ENCODE measurements around the gene ZSCAN5A. TPM values are rescaled to one million over a fixed set of nuclear protein-coding genes. Genes with fewer than 3 reads are reported as not detected.
"Not testable (repeated sequence)": the region's sequence is repeated elsewhere in the genome, so short reads cannot be mapped to it uniquely, and the experiment has no call there.

ZSCAN5A gene
- total and polyA plus RNA-seq, 2 experiments from 2014 or later, result 4.2 to 4.4 TPM

- 83 to 85% methylated on average over 10 of the region's 10 CpGs for WGBS, 2 experiments (ENCODE audit: low coverage in 1 of 2, low lambda C conversion rate in 2 of 2, missing lambda C conversion rate in 2 of 2)
- H3K27ac ChIP-seq, result no peak overlapping the region
- H3K79me2 ChIP-seq (ENCODE audit: insufficient read depth), result no peaks in the 10 kb centered on the region
- H3K27me3 ChIP-seq (replicated peaks; ENCODE audit: insufficient read depth), result no peaks in the 10 kb centered on the region
- no peak overlapping the region for H3K9ac ChIP-seq
- H3K4me2 ChIP-seq (ENCODE audit: unreplicated experiment), result no peak overlapping the region
- H3K36me3 ChIP-seq (ENCODE audit: low read depth), result no peaks in the 10 kb centered on the region
- no peak for DNase-seq
- no peak overlapping the region for H2AFZ ChIP-seq
- H4K20me1 ChIP-seq (ENCODE audit: insufficient read depth), result no peaks in the 10 kb centered on the region
- in situ Hi-C loops (cut with MboI), result no loop called here
- no peaks in the 10 kb centered on the region for H3K9me2 ChIP-seq (ENCODE audit: insufficient read depth)
- no peaks in the 10 kb centered on the region for H3F3A ChIP-seq (ENCODE audit: insufficient read depth)
- H3K4me1 ChIP-seq (ENCODE audit: insufficient read depth), result no peaks in the 10 kb centered on the region
- H3K9me3 ChIP-seq (ENCODE audit: low read depth), result no peaks in the 10 kb centered on the region
- no peak overlapping the region for H3K4me3 ChIP-seq
- TF ChIP-seq EZH2phosphoT487 (IDR thresholded peaks at IDR 0.05; ENCODE audit: insufficient read depth, low read depth) (no peak), EZH2 (IDR thresholded peaks at IDR 0.05; ENCODE audit: insufficient read depth, poor library complexity, severe bottlenecking) (no peak)
Measured at GRCh38 chr19:56218961-56219360, 95.7 kb downstream of the ZSCAN5A start.

GRCh38 chr19:56217039-56217949 is 97.3 kb downstream of the ZSCAN5A start:
- Histone ChIP-seq H3K27ac (no peak overlapping the region), H3K27me3 (replicated peaks; ENCODE audit: insufficient read depth) (no peaks in the 10 kb centered on the region), H3K36me3 (ENCODE audit: low read depth) (no peaks in the 10 kb centered on the region), H3K9me3 (ENCODE audit: low read depth) (no peaks in the 10 kb centered on the region), H3K4me2 (ENCODE audit: unreplicated experiment) (peak overlapping the region; percentile 77), H3F3A (ENCODE audit: insufficient read depth) (no peaks in the 10 kb centered on the region), H3K4me1 (ENCODE audit: insufficient read depth) (no peaks in the 10 kb centered on the region), H3K4me3 (peak overlapping the region; percentile 69), H3K79me2 (ENCODE audit: insufficient read depth) (no peaks in the 10 kb centered on the region), H3K9ac (peak overlapping the region; percentile 51), H4K20me1 (ENCODE audit: insufficient read depth) (no peaks in the 10 kb centered on the region), H3K9me2 (ENCODE audit: insufficient read depth) (no peaks in the 10 kb centered on the region), H2AFZ (peak overlapping the region; percentile 92)
- in situ Hi-C loops (cut with MboI), result no loop called here
- 10 to 11% methylated on average over 58 to 73 of the region's 79 CpGs for WGBS, 2 experiments (ENCODE audit: low coverage in 1 of 2, low lambda C conversion rate in 2 of 2, missing lambda C conversion rate in 2 of 2)
- TF ChIP-seq EZH2phosphoT487 (IDR thresholded peaks at IDR 0.05; ENCODE audit: insufficient read depth, low read depth) (no peak), EZH2 (IDR thresholded peaks at IDR 0.05; ENCODE audit: insufficient read depth, poor library complexity, severe bottlenecking) (no peak)
- peak; percentile 61 for DNase-seq

- 34 to 36% methylated on average over 4 of the region's 4 CpGs for WGBS, 2 experiments (ENCODE audit: low coverage in 1 of 2, low lambda C conversion rate in 2 of 2, missing lambda C conversion rate in 2 of 2)
- Histone ChIP-seq H3K36me3 (ENCODE audit: low read depth) (no peaks in the 10 kb centered on the region), H3K27me3 (replicated peaks; ENCODE audit: insufficient read depth) (no peaks in the 10 kb centered on the region), H3K79me2 (ENCODE audit: insufficient read depth) (no peaks in the 10 kb centered on the region), H3K9me3 (ENCODE audit: low read depth) (no peaks in the 10 kb centered on the region), H3K9me2 (ENCODE audit: insufficient read depth) (no peaks in the 10 kb centered on the region), H4K20me1 (ENCODE audit: insufficient read depth) (no peaks in the 10 kb centered on the region), H3K4me1 (ENCODE audit: insufficient read depth) (no peaks in the 10 kb centered on the region), H3K9ac (no peak overlapping the region), H3K27ac (no peak overlapping the region), H3K4me2 (ENCODE audit: unreplicated experiment) (no peak overlapping the region), H3K4me3 (no peak overlapping the region), H3F3A (ENCODE audit: insufficient read depth) (no peaks in the 10 kb centered on the region), H2AFZ (no peak overlapping the region)
- in situ Hi-C loops (cut with MboI), result no loop called here
- no peak for DNase-seq
- TF ChIP-seq EZH2 (IDR thresholded peaks at IDR 0.05; ENCODE audit: insufficient read depth, poor library complexity, severe bottlenecking), result no peak
- TF ChIP-seq EZH2phosphoT487 (IDR thresholded peaks at IDR 0.05; ENCODE audit: insufficient read depth, low read depth), result no peak
Measured at GRCh38 chr19:56211718-56212117, 102.9 kb downstream of the ZSCAN5A start.

- H3K4me1 ChIP-seq (ENCODE audit: insufficient read depth); H3K36me3 ChIP-seq (ENCODE audit: low read depth); DNase-seq; H3K9me2 ChIP-seq (ENCODE audit: insufficient read depth); H3K27ac ChIP-seq; H3K4me2 ChIP-seq (ENCODE audit: unreplicated experiment); H2AFZ ChIP-seq; H4K20me1 ChIP-seq (ENCODE audit: insufficient read depth); H3K9me3 ChIP-seq (ENCODE audit: low read depth); H3K4me3 ChIP-seq; H3K9ac ChIP-seq; H3K27me3 ChIP-seq (replicated peaks; ENCODE audit: insufficient read depth); in situ Hi-C loops (cut with MboI); H3F3A ChIP-seq (ENCODE audit: insufficient read depth); H3K79me2 ChIP-seq (ENCODE audit: insufficient read depth): not testable (repeated sequence)
- WGBS, 2 experiments (ENCODE audit: low coverage in 1 of 2, low lambda C conversion rate in 2 of 2, missing lambda C conversion rate in 2 of 2), result 59 to 63% methylated on average over 8 to 9 of the region's 9 CpGs
Measured at GRCh38 chr19:56210036-56210435, 104.6 kb downstream of the ZSCAN5A start.

Data from GM23248 (cell line).